Embryonic facial prominence (tissue), 1 donor: ENCODE measurements around the gene C2orf49.
A peak's percentile ranks its signal among the peaks of the same experiment; 100 is the strongest.

Experiments
- DNase-seq: peaks from one replicate; pipeline ENCODE4 v3.0.0-alpha.2; 2016; ENCODE audit errors: extremely low spot score

Gene C2orf49

DNA sequence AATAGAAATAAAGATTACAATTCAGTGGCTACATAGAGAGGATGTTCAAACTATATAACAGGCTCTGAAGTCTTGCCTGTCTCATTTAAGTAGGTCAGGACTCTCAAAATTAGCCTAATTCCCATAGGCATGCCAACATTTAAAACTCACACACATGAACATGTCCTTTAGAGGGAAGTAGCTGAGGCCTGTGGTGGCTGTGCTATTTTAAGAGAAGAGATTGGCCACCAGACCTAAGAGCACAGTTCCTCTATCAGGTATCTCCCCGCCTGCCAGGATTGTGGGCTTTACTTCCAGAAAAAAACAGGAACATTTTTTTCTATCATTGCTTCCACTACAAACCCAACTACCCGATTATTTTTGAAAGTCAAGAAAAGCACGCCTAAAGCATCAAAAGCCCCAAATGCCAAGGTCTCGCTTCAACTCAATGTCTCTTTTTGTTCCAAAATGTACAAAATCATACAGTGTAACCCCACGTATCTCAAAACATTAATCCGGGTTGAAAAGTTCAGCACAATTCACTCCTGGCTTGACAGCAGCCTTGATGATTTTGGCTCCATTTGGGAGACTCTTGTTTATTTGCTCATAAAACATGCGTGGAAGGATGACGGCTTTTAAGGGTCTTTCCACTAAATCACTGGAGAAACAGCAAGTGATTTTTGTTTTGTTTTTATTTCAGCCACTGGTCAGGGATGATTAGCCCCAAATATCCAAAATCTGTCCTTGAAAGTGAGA lies 46.3 kb downstream of the C2orf49 start:
- no peak for DNase-seq

GRCh38 chr2:105384216-105384615 lies 46.9 kb downstream of the C2orf49 start:
- DNase-seq, result no peak

DNA sequence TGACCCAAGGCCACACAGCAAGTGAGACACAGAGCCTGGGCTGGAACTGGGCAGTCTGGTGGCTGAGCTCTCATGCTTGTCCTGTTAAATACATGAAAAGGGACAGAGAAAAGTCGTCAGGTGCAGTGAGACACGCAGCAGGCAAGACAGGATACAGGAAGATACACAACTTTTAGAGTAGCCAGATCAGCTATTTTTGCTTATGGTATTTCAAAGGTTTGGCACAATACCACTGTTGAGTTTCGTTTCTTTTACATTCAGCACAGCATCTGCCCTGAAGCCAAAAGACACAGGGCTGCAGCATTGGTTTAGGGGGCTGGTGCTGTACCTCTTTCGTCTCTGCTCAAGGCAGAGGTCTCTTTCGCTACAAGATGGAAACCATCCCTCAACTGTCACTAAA lies 47.5 kb downstream of the C2orf49 start:
- no peak for DNase-seq

- no peak for DNase-seq
Observed at GRCh38 chr2:105385731-105386540, 48.6 kb downstream of the C2orf49 start.

DNA sequence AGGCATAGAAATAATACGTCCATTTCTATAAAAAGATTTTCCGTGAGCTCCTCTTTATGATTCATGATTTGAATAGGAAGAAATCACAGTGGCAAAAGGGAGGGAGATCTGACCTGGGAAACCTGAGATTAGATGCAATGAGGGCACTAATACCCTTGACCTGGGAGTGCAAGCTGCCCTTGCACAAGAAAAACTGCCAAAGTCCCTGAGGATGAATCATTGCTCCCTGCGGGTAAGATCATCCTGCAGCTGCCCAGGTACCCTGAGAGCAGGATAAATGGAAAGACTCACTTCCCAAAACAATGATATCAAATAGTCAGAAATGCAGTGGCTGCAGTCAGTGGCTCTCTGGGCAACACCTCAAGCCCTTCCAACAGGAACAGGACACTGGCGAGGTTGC lies 49.9 kb downstream of the C2orf49 start:
- no peak for DNase-seq

- DNase-seq, result no peak
Observed at GRCh38 chr2:105388971-105389381, 51.6 kb downstream of the C2orf49 start.

DNA sequence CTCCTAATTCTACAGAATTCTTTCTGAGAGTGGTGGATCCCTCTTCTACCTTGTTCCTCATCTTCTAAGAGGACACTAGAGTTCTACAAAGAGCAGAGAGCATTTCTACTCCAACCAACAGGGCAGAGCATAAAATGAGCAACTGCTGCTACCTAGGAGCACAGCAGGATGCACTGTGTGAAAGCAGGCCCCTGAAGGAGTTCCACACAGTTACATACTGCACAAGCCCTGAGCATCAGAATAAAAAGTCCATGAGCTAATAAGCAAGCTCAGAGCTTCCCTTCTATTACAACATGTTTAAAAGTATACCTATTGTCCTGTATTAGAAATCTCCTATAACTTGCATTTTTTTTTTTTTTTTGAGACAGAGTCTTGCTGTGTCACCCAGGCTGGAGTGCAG lies 53.1 kb downstream of the C2orf49 start:
- DNase-seq, result no peak

GRCh38 chr2:105391058-105391627 lies 53.8 kb downstream of the C2orf49 start:
- DNase-seq, result no peak

DNA sequence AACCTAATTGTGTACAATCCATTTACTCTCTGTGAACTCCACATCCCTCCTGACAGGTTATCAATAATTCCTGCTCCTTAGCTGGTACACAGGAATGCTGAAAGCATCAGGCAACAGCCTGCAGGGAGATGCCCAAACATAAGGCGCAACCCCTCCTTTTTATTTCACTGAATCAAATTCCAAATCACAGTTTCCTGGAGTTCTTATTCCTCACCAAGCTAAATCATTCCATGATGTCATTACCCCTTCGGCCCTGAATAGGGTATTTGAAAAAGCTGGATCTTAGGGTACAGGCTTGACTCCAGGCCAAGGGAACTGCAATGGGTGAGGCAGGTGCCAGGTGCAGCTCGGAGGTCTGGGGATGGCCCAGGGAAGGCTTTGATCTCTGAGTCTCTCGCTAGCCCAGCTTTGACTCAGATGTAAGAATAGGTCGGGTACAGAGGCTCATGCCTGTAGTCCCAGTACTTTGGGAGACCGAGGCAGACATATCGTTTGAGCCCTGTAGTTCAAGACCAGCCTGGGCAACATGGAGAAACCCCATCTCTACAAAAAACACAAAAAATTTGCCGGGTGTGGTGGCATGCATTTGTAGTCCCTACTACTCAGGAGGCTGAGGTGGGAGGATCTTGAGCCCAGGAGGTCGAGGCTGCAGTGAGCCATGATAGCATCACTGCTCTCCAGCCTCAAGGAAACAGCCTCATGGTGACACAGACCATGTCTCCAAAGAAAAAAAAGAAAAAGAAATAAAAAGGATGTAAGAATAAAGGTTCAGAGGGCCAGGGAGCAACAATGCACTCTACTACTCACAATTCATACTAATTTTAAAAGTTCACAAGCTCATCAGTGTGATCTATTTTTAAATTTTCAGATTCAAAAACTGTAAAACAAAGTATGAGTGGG lies 54.7 kb downstream of the C2orf49 start:
- DNase-seq, result no peak

DNA sequence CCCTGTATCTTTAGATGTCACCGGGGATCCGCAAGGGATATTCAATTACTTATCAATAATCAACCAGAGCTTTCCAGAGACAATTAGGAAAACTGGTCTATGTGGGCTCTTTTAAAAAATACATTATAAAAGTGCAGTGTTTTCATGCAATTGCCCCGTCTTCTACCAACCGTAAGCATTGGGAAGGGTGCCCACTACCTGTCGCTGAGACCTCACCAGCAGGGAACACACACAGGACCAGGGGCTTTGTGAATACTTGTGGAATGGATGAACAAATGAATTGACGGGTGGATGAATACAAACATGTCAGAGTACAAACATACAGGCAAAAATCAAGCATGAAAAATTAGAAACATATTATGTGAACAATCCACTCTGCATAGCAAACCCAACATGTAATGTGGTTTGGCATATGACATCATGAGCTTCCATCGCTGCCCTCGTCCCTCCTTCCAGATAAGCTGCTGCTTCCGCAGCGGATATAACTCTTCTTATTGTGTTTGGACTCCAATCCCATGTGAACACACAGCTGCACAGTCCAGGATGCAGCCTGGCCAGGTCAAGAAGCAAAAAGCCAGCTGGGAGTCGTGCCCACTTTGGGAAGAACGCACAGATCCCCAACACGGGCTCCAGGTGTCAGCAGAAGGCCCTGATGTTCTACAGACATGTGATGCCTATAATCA lies 56.2 kb downstream of the C2orf49 start:
- no peak for DNase-seq

GRCh38 chr2:105394951-105395611 lies 57.7 kb downstream of the C2orf49 start:
- no peak for DNase-seq

GRCh38 chr2:105395691-105396090 lies 58.4 kb downstream of the C2orf49 start:
- no peak for DNase-seq

- DNase-seq, result no peak
Observed at GRCh38 chr2:105396254-105397024, 59.1 kb downstream of the C2orf49 start.

GRCh38 chr2:105397025-105397722 lies 59.8 kb downstream of the C2orf49 start:
- DNase-seq, result no peak

DNA sequence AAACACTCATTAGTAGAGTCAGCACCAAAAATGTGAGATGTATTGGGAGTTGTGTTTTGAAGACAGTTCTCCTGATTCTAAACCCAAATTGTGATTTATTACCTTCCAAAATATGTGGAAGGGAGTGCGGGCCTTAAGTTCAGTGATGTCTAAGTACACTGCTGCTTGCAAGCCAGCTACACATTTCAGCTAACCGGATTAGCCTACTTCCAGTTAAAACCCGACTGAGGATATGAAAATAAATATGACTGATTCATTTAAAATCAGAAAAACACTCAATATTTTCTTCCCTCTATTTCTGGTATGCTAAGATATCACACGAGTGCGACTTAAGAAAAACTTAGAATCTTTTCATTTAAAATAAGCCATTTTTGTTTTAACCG lies 60.6 kb downstream of the C2orf49 start:
- no peak for DNase-seq

DNA sequence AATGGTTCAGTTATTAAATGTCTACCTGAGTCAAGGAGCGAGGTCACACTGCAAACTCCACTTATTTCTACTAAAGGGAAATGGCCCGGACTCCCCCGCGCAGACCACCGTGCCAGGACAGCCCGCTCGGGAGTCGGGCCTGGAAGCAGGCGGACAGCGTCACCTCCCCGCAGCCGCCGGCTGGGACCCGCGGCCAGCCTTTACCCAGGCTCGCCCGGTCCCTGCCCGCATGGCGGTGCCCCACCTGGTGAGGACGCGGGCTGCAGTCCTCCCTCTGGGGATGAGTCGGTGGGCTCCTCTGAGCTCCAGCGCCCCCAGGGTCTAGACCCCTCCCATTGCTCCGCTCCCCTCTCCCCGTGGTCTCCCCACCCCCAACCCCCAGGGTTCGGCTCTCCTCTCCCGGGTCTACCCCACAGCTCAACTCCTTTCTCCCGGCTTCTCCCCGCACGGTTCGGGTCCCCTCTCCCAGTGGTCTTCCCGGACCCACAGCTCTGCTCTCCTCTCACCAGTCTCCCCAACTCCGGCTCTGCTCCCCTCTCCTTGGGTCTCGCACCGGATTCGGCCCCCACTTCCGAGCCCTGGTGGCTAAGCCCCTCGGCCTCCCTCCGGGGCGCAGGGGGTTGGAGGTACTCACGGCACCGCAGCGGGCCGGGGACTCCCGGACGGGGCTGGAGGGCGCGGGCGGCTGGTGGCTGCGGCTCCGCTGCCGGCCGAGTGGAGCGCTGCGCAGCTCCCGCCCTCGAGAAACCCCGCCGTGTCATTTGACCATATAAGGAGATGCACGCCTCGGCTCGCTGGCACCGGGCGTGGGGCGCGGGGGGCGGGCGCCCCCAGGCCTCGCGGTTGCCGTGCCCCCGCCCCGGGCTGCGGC lies 61.2 kb downstream of the C2orf49 start, which contains the start of gene FHL2:
Gene FHL2, minus strand, starts transcription at position 716 of the 871 bp plus-strand sequence. CDS start 12,535 bp downstream, outside the sequence.
- peak; percentile 78 for DNase-seq
